GM12892 (cell line): ENCODE data around the gene INHA.

Experiments
- POLR2A ChIP-seq: IDR thresholded peaks from 2 replicates; pipeline ENCODE4 v1.6.1; 2011; ENCODE audit warnings: low read depth, low read length, control low read depth
- POLR2AphosphoS5 ChIP-seq: IDR thresholded peaks from 2 replicates; pipeline ENCODE4 v1.6.1; 2011; ENCODE audit warnings: low read depth, low read length, control low read depth
- TAF1 ChIP-seq: IDR thresholded peaks from 2 replicates; pipeline ENCODE4 v1.6.1; 2011; ENCODE audit warnings: low read depth, mild to moderate bottlenecking, control low read depth, low read length, borderline replicate concordance

- TF ChIP-seq TAF1 (no peak), POLR2A (no peak), POLR2AphosphoS5 (no peak)
Measured at GRCh38 chr2:219532378-219532649, 39.8 kb upstream of the INHA start.
